Activated CD4-positive, CD25-positive, alpha-beta regulatory T cell (primary cell): ENCODE data around the gene ZMIZ1.

ENCODE experiments used
- DNase-seq, 4 experiments: peaks; one replicate each; lab custom pipeline; 2025; lab: John Stamatoyannopoulos, UW

The ZMIZ1 gene

GRCh38 chr10:79155301-79156081, 86.7 kb downstream of the ZMIZ1 start:
- no peak for DNase-seq

- no peak for DNase-seq
Observed at GRCh38 chr10:79156334-79157274, 87.8 kb downstream of the ZMIZ1 start.

- no peak for DNase-seq
Observed at GRCh38 chr10:79158004-79158340, 89.2 kb downstream of the ZMIZ1 start.

- DNase-seq: no peak
Observed at GRCh38 chr10:79158402-79159097, 89.8 kb downstream of the ZMIZ1 start.

GRCh38 chr10:79159141-79159651, 90.4 kb downstream of the ZMIZ1 start:
- no peak for DNase-seq

GRCh38 chr10:79159785-79160184, 91.0 kb downstream of the ZMIZ1 start:
- DNase-seq: no peak

- DNase-seq: no peak
Observed at GRCh38 chr10:79160191-79160590, 91.4 kb downstream of the ZMIZ1 start.

GRCh38 chr10:79161557-79161956, 92.8 kb downstream of the ZMIZ1 start:
- DNase-seq: no peak

- DNase-seq: no peak
Observed at GRCh38 chr10:79162022-79162421, 93.3 kb downstream of the ZMIZ1 start.

GRCh38 chr10:79162861-79163665, 94.3 kb downstream of the ZMIZ1 start:
- DNase-seq: no peak

GRCh38 chr10:79163666-79163975, 94.9 kb downstream of the ZMIZ1 start:
- DNase-seq: no peak

- DNase-seq: no peak
Observed at GRCh38 chr10:79164075-79164474, 95.3 kb downstream of the ZMIZ1 start.

GRCh38 chr10:79165070-79165778, 96.5 kb downstream of the ZMIZ1 start:
- no peak for DNase-seq

GRCh38 chr10:79166312-79166721, 97.6 kb downstream of the ZMIZ1 start:
- no peak for DNase-seq

GRCh38 chr10:79166741-79167140, 98.0 kb downstream of the ZMIZ1 start:
- no peak for DNase-seq

GRCh38 chr10:79167537-79167936, 98.8 kb downstream of the ZMIZ1 start:
- no peak for DNase-seq

GRCh38 chr10:79168210-79168609, 99.4 kb downstream of the ZMIZ1 start:
- DNase-seq: no peak

GRCh38 chr10:79170226-79170752, 101.5 kb downstream of the ZMIZ1 start:
- DNase-seq: no peak

GRCh38 chr10:79170993-79171392, 102.2 kb downstream of the ZMIZ1 start:
- no peak for DNase-seq

- no peak for DNase-seq
Observed at GRCh38 chr10:79171504-79171903, 102.7 kb downstream of the ZMIZ1 start.

- no peak for DNase-seq
Observed at GRCh38 chr10:79172881-79173280, 104.1 kb downstream of the ZMIZ1 start.
